D721Med (cell line): ENCODE data around the gene BICD2.

ENCODE experiments used
- DNase-seq: peaks from one replicate; pipeline ENCODE4 v3.0.0; 2011; ENCODE audit warnings: low spot score; ENCODE audit not compliant: insufficient read length
- FAIRE-seq: peaks from 2 replicates; lab custom pipeline; 2011; peaks lifted over from hg19 to GRCh38; lab: Jason Lieb, UNC
- CTCF ChIP-seq: IDR thresholded peaks from 2 replicates; pipeline ENCODE4 v1.5.1; 2012; ENCODE audit warnings: mild to moderate bottlenecking, control low read depth; ENCODE audit not compliant: insufficient read depth; ENCODE audit errors: missing control alignments

Gene BICD2

GRCh38 chr9:92726348-92726747, 38.3 kb downstream of the BICD2 start:
- no peak for TF ChIP-seq CTCF
- FAIRE-seq (no peak), DNase-seq (no peak)

DNA sequence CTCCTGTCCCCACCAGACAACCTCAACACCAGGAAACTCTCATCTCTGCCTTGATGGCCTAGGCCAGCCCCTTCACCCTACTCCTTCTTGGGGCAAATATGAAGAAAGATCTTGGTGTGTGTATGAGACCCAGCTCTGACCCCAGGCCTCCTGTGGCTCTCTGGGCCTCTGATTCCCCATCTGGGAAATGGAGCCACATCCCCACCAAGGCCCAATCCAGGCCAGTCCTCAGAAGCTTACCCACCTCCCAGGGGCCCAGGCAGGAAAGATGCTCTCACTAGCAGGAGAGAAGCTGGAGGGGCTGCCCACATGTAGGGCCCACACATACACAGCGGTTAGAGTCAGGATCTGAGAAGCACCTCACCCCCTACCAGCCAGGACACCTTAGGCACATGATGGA, 38.9 kb downstream of the BICD2 start:
- no peak for TF ChIP-seq CTCF
- no peak for FAIRE-seq
- DNase-seq = no peak

DNA sequence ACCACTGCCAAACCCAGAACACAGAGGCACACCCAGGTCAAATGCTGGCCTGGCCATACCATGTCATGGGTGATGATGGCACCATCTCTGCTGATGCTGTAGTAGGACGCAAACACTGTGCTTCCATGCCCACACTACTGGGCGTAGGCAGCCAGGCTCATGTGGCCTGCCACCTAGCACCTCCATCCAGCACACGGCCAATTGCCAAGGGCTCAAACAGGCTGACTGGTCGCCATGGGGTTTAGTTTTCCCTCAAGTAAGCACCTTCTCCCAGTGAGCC, 39.4 kb downstream of the BICD2 start:
- TF ChIP-seq CTCF = no peak
- DNase-seq = no peak
- no peak for FAIRE-seq

DNA sequence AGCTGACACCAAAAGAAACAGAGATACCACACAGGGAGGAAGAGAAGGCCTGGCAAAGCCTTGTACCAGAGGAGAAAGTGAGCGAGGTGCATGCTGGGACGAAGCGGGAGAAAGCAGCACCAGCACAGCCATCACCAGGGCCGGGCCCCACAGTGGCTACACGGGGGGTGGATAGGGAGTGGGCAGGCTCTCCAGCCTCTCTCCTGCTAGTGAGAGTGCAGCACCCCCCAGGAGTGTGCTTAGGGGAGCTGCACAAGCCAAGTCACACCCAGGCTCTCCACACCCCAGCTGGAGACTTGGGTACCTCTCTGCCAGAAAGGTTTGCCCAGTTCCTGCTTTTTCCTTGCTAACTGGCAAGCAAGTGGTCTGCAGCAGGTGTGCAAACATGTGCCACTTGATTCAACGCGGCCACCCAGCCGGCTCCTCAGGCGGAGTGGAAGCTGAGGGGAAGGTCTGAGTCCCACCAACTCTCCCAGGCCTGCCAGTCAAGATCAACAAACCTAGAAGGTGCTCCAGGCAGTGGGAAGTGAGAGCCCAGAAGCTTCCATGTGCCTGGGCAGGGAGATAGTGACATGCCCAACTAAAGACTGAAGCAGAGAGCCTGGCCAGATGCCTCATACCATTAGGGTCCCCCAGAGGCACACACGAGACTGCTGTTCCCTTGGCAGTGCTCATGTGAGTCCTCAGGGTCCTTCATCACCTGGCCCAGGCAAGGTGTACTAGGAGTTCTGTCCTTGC, 39.9 kb downstream of the BICD2 start:
- FAIRE-seq (no peak), DNase-seq (no peak)
- no peak for TF ChIP-seq CTCF

GRCh38 chr9:92723801-92724323, 40.8 kb downstream of the BICD2 start:
- TF ChIP-seq CTCF = no peak
- DNase-seq (no peak), FAIRE-seq (no peak)

DNA sequence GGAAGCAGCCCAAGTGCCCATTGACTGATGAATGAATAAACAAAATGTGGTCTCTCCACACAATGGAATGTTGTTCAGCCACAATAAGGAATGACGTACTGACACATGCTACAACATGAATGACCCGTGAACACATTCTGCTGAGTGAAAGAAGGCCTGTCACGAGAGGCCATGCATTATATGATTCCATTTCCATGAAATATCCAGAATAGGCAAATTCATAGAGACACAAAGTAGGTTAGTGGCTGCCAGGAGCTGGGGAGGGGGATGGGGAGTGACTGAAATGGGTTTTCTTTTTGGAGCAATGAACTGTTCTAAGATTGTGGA, 41.4 kb downstream of the BICD2 start:
- no peak for TF ChIP-seq CTCF
- DNase-seq (no peak), FAIRE-seq (no peak)
